Esophagus squamous epithelium (tissue), 4 donors: ENCODE data around the gene LINGO3.

Experiments
- CTCF ChIP-seq, 6 experiments: fragments of 450-650 bp in 4 of 6; fragments of 200-600 bp in 2 of 6; sonication (generic) in 2 of 6; IDR thresholded peaks; one replicate each; pipeline ENCODE4 v1.5.1; 2016 to 2019; ENCODE audit warnings: antibody characterized with exemption in 6 of 6, mild to moderate bottlenecking in 4 of 6, moderate library complexity in 4 of 6
- POLR2A ChIP-seq, 4 donors: fragments of 450-650 bp; IDR thresholded peaks; one replicate each; pipeline ENCODE4 v1.6.1; 2017; ENCODE audit warnings: antibody characterized with exemption in 4 of 4, mild to moderate bottlenecking in 4 of 4, moderate library complexity in 3 of 4

GRCh38 chr19:2334986-2335846 is 27.3 kb upstream of the LINGO3 start:
- TF ChIP-seq CTCF (IDR thresholded peaks at IDR 0.05) (no peak), POLR2A (IDR thresholded peaks at IDR 0.05) (no peak)
